Measurements from ENCODE around the gene CLNK.

Gene CLNK

DNA sequence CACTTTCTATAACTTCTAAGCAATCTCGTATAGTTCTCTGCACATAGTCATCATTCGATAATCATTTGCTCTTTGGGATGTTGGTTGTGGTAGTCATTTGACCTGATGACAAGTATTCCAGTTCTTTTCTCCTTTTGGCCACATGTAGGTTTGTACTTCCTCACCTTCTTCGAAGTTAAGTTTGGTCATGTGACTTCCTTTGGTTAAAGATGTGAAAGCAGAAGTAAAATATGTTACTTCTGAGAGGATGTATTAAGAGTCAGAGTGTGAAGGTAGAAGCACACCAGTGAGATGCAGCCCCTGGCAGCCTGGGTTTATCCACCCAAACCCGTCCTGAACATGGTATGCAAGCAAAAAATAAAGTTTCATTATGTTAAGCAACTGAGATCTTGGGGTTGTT lies 178.5 kb downstream of the CLNK start:
- DNase-seq (ENCODE audit: low read depth in 3 of 3), result no peak

DNA sequence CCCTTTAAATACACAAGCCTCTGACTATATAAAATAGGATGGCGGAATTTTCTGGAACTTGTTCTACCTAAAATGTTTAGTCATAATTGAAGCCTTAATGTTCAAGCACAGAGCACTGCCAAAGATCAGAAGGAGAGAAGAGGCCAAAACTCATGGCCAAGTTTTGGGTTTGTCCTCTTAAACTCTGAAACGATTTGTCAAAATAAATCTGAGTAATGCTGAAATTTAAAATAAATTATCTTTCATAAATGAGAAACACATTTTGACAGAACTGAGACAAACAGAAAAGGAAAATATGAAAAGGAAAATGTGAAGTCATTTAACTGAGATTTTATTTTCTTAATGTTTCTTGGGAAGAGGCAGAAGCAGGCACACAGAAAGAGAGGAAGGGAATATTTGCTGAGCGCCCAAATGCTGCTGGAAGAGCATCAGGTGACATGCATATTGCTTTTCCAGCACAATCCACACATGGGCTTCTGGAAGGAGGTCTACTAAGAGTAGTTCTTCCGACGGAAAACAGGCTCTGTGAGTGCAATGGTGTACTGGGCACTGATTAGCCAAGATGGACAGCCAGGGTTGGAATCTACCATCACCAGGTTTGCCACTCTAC lies 179.9 kb downstream of the CLNK start:
- DNase-seq (ENCODE audit: low read depth in 3 of 3), result no peak

DNA sequence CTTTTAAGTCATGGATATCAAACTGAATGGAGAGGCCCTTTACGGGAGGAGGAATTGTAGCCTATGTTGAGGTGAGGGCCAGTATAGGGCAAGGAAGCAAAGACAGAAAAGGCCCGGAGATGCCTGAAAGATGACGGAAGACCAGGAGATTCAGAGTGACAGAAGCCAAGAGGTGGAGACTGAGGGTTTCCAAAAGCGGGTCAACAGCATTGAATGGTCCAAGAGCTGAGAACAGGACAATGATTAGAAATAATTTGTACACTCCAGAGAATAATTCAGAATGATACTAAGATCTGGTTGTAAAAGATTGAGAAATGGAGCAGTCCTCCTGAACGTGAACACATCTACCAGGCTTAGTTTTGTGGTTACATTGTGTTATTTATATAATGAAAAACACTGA lies 181.9 kb downstream of the CLNK start:
- no peak for DNase-seq (ENCODE audit: low read depth in 3 of 3)

DNA sequence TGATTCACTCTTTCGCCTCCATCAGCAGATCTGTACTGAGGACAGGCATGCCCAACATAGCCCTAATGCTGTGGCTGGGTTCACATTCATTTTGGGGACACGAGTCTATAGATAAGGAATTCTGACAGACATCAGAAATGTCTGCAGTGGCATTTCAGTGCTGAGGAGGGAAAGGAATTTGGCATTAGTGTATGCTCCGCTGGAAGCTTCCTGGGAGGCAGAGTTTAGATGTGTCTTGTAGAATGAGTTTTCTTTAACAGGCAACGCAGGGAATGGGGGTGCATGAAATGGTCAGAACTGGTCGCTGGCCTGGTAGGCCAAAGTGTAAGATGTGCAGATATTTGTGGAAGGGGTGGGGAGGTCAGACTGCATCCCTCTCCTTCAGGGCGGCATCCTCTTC lies 183.8 kb downstream of the CLNK start:
- no peak for DNase-seq (ENCODE audit: low read depth in 3 of 3)

DNA sequence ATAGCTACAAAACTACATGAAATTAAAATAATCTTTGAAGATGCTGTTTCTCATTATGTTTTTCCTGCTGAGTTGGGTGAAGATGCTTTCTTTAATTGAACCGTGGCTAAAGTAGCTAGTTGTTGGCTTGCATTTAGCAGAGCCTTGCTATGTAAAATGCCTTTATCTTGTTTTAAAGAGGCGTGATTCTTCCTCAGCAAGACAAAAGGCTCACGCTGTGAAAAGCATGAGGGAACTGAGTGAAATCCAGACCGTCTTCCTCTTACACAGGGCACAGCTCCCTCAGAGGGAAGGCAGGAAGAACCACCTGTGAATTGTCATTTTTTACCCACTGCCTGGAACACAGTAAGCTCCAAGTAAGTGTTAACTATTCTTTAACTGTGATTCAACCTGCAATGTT lies 188.4 kb downstream of the CLNK start:
- no peak for DNase-seq (ENCODE audit: low read depth in 3 of 3)

DNA sequence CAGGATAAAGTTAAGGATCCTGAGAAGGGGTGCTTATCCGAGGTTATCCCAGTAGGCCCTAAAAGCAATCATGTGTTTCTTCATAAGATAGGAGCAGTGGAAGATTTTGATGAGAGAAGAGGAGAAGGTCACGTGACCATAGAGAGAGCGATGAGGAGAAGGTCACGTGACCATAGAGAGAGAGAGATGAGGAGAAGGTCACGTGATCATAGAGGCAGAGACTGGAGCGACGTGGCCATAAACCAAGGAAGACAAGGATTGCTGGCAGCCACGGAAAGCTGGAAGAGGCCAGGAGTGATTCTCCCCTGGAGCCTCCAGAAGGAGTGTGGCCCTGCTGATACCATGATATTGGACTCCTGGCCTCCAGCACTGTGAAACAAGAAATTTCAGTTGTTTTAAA lies 188.9 kb downstream of the CLNK start:
- no peak for DNase-seq (ENCODE audit: low read depth in 3 of 3)

DNA sequence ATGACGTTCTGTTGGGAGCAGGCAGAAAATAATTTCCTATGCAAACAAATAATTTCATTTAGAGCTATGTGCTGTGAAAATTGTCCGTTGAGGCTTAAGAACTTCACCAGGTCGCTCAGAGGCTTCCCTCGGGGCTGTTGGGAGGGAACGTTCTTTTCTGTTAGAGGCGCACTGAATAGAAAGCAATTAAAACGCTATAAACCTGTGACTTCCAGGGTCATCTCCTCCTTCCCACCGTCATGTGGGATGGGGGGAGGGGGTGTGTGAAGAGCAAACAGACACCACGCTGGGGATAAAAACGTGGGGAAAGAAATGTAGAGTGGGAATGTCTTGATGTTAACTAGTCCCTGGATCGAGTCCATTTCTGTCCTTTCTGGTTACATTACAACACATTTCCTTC lies 192.1 kb downstream of the CLNK start:
- DNase-seq (ENCODE audit: low read depth in 3 of 3), result no peak

DNA sequence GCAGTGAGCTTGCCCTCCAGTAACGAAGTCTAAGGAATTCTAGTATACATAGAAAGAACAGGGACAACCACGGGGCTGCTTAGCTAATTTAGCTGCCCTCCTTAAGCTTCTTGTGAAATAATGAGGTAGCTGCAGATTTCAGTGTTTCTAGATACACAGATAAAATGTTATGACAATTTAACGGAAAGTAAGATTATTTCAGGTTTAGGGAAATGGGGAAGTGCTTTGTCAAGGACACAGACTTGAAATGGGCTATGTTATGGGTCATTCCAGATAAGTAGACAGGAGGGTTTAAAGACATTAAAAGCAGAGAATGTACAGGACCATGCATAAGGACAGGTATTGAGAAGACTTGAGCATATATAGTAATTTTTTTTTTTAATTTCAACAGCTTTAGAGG lies 193.2 kb downstream of the CLNK start:
- no peak for DNase-seq (ENCODE audit: low read depth in 3 of 3)

DNA sequence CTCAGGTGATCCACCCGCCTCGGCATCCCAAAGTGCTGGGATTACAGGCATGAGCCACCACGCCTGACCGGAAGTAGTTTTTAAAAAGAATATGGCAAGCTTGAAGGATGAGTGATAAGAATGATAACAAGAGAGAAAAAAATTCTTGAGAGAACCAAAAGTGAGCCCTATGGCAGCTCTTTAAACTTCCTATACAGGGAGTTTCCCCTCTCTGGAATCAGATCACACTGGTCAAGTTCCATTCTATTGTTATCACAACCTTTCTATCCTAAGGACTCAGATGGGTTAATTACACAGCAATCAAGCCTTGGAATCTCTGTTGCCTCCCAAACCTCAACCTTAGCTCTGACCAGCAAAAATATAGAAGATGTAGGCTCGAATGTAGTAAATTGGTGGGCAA lies 193.6 kb downstream of the CLNK start:
- DNase-seq (ENCODE audit: low read depth in 3 of 3), result no peak

DNA sequence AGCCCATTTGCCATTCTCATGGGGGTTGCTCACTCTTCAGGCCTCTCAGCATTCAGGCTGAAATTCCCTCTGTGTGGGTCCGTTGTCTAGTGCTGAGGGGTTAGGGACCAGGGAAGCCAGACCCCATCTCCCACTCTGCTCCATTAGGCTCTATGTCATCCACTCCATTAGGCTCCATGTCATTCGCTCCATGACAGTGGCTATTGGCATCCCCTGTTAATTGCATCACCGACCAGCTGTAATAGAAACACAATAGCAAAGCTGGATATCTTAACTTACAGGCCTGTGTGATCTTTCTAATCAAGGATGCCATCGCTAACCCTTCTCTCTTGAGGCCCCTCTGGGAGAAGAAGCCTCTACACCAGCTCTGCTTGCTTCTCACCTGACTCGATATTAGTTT lies 201.7 kb downstream of the CLNK start:
- no peak for DNase-seq (ENCODE audit: low read depth in 3 of 3)

DNA sequence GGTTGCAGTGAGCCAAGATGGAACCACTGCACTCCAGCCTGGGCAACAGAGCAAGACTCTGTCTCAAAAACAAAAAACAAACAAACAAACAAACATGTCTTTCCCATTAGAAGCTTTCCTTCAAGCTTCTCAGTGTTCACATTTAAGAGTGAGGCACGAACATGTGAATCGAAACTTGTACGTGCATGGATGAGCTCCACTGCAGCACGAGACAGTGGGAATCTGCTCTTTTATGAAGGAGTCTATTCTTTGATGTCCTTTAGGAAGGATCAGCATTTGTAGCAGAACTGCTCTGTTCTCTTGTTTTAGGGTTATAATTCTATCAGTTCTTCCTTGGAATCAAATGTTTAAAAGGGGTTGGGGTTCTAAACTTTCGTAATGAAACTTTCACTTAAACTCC lies 204.0 kb downstream of the CLNK start:
- no peak for DNase-seq (ENCODE audit: low read depth in 3 of 3)

DNA sequence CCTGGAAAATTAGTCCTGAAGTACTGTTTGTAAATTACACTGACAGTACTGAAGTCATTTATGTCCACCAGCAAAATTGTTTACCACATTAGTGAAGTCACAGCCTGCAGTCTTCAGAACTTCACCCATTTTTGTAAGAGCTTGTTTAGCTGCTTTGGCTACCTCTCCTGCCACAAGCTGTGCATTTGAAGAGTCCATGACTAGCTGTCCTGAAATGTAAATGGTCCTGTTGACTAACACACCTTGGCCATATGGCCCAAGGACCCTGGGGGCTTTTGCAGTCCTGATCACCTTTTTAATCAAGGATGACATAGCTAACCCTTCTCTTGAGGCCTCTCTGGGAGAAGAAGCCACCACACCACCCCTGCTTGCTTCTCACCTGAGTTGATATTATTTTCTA lies 205.9 kb downstream of the CLNK start:
- no peak for DNase-seq (ENCODE audit: low read depth in 3 of 3)

DNA sequence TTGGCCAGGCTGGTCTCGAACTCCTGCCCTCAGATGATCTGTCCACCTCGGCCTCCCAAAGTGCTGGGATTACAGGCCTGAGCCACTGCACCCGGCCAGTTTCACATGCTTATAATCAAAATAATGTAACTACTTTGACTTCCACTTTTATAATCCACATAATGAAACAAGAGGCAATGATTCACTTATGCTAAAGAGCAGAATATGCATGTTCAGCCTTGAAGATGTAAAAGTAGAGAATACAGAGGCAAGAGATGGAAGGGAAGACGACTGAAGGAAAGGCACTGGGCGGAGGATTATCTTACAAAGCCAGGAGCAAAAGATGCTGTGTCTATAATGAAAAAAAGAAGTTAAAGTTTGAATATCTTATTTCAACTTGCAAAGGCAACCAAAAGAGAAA lies 214.1 kb downstream of the CLNK start:
- no peak for DNase-seq (ENCODE audit: low read depth in 3 of 3)

DNA sequence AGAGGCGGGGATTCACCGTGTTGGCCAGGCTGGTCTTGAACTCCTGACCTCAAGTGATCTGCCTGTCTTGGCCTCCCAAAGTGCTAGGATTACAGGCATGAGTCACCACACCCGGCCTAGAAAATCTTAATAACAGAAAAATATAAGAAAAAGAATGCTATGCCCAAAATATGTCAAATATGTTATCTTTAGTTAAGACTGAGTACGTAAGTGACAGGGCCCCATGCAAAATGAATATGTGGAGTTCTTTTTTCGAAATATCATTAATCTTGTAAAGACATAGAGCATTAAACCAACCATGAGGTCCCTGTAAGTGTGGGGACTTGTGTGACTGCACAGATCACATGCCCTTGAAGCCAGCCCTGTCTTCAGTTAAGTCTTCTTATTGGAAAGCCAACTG lies 218.4 kb downstream of the CLNK start:
- DNase-seq (ENCODE audit: low read depth in 3 of 3), result no peak

DNA sequence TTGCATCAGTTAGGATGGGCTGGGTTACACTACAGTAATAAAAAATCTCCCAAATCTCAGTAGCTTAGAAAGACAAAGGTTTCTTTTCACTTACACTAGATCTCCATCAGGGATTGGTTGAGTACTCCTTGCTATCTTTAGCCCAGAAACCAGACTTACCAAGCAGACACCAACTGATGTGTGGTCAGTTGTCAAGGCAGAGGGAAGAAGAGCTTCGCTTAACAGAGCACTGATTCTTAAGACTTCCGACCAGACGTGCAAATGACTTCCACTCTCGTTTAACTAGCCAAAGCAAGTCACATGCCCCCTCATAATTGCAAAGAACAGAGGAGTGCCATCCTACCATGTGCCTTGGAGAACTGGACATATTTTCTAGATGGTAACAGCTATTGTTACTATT lies 221.7 kb downstream of the CLNK start:
- DNase-seq (ENCODE audit: low read depth in 3 of 3), result no peak

DNA sequence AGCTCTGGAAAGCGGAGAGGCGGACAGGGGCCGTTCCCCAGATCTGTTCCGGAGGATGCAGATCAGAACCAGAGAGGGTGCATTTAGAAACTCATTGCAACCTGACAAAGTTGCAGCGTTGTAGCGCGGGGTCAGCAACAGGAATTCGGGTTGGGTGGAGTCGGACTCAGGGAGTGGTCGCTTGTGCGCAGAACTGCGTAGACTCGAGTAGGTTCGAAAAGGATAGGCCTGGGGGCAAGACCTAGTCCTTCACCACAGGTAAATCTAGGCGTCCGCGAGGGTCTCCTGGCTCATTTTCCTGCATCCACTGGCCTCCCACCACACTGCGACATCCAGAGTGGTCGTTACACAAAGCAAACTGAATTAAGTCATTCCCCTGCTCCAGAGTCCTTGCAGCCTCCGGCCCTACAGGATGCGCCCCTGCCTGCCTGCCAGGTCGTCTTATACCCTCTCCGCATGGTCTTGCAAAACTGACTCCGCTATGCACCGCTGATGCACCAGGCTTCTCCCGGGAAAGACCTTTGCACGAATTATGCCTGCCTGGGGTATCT lies 222.6 kb downstream of the CLNK start:
- DNase-seq (ENCODE audit: low read depth in 3 of 3), result no peak

DNA sequence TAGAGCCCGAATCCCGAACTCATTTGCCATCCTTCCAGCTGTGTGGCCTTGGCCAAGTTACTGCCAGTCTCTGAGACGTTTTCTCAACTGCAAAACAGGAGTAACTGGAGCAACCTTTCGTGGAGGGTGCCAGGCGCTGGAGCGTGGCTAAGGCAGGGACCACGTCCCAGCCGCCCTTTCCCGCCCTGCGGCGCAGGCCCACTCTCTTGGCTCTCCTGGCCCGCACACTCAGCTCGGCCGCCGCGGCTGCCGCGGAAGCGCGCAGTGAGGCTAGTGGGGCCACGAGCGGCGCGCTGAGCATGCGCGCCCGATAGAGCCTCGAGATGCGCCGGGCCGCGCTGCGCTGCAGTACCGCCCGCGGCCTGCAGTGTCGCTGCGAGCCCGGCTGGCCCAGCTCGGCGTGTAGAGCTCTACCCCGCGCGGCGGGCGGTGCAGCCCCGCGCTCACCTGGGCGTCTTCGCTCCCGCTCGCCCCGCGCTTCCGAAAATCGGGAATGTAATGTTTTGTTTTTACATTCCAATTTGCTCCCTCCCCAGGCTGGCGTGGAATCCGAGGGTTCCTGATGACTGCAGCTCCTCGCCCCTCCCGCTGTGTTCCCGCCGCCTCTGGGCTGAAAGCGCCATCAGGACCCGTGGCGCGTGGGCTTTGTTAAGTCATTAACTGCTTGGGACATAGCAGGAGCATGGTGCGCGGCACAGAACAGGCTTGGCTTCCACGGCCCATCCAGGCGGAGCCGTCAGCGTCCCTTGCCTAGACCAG lies 223.3 kb downstream of the CLNK start:
- peak; percentile 48 to 59 (median 53) for DNase-seq (ENCODE audit: low read depth in 3 of 3)

DNA sequence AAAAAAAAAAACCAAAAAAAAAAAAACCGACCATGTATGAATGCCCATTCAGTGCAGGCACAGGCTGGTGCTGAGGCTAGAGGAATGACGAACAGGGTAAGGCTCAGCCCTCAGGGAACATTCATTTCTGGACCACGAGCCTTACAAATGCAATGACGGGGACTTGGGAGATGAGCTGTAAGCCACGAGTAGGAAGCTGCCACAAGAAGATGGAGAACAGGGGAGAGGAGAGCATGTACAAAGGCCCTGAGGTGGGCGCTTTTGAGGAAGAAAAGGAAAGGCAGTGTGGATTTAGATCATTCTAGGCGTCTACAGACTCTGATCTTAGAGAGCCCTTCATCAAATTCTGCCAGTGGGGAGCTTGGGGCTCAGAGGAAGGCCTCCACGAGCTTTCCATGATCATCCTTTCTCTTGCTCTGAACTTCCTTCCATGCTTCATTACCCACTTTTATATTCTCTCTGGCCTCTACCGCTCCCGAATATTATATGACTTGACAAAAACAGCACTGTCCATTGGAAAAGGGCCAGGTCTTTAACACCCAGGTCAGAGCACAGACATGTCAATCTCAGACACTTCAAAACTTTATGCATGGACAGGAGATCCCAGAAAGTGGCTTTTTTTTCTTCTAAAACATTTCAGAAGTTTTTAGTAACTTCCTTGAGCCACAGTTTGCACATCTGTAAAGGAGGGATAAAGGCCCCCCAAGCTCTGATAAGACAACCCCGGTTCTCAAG lies 224.1 kb downstream of the CLNK start:
- DNase-seq (ENCODE audit: low read depth in 3 of 3), result no peak

DNA sequence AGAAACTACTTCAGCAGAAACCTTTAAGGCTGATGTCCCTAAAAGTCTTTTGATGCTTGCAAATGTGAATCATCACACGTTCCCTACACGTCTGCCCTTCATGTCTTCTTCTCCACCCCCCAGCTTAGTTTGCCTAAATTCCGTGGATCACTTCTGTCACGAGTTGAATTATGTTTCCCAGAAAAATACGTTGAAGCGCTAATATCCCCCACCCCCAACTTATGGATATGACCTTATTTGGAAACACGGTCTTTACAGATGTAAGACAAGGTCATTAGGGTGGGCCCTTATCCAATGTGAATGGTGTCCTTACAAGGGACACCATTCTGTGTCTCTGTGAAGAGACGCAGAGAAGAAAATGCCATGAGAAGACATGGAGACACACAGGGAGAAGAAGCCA lies 225.3 kb downstream of the CLNK start:
- DNase-seq (ENCODE audit: low read depth in 3 of 3), result no peak

DNA sequence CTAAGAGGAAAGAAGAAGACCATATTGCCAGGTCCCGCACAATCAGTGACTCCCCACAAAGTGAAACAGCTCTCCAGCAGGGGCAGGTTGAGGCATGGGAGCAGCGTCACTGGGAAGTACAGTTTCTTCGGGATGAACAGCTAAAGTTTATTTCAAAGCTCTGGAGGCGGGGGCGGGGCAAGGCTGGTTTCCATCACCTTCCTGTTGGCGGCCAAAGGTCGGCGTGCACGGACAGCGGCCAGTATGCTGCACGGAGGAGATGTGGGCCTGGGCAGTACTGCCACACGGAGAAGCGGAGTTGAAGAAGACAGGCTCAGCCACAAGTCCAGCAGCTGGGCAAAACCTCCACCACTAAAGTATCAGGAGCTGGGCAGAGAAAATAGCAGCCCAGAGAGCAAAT lies 226.4 kb downstream of the CLNK start:
- DNase-seq (ENCODE audit: low read depth in 3 of 3), result no peak

DNA sequence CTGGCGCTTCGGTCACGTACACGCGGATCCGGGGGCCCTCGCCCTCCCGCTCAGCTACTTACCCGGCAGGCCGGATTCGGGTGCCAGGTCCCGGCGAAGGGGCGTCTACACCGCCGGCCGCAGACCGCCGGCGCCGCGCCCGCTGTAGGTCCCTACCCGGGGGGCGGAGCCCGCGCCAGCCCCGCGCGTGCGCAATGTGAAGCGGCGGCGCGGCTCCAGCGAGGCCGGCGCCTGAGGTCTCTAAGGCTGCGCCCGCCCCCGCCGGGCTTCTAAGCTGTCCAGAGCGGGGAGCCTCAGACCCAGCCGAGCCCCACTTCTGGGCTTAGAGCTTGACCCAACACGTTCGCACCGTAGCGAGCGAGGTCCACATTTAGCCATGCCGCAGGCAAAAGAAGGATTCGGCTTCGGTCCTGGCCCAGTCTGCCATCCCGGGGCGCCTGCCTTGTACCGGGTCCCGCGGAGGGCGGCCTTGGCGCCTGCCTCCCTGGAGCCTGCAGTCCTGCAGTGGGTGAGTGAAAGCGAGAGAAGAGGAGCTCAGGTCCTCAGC lies 227.2 kb downstream of the CLNK start, which contains the start of gene ZNF518B:
TSS of gene ZNF518B (minus strand) at position 172 of the 547 bp plus-strand sequence. CDS start 11,098 bp downstream, outside the sequence.
- DNase-seq (ENCODE audit: low read depth in 3 of 3), result peak; percentile 66 to 71 (median 67)

DNA sequence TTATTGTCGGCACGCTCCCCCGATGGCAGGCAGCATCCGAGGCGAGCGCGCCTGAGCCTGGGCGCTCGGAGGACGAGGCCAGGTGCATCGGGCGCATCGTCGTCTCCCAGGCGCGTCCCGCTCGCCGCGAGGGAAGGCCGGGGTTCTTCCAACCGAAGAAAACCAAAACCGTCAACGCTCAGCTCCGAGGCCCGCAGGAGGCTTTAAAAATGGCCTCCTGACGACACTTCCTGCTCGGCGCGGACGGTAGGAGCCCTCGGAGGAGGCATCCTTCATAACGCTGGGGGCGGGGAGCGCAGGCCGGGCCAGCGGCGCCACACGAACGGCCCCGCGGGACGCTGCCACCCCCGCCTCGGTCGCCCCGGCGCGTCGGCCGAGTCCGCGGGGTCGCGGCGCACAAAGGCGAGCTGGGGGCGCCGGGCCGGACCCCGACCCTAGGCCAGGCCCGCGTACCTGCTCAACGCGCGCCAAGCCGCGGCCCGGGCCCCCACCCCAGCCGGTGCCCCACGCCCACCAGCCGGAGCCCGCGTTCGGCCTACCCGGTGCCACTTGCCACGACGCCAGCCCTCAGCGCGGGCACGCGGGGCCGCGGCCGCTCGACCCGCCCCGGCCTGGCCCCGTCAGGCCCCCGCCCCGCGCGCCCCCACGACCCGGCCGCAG lies 227.8 kb downstream of the CLNK start:
- peak; percentile 13 to 37 (median 34) for DNase-seq (ENCODE audit: low read depth in 3 of 3)

Measured in stimulated activated CD4-positive, alpha-beta T cell treated with anti-CD3 and anti-CD28 coated beads, TNF-alpha, amount 100 ng/mL, for 4 hours (primary cell).